Measurements from ENCODE around the gene TLE4.

- TF ChIP-seq CTCF (IDR thresholded peaks at IDR 0.05): no peak
- TF ChIP-seq POLR2A (IDR thresholded peaks at IDR 0.05): no peak
Measured at GRCh38 chr9:79574781-79575180, 3.0 kb downstream of the TLE4 start.

Measured in Peyer's patch (tissue), 4 donors.